NCI-H2227 treated with DMSO at 0.1 percent for 48 hours (cell line): ENCODE measurements around the gene A2M.

Experiments
- DNase-seq: peaks from one replicate; lab custom pipeline; 2025; lab: John Stamatoyannopoulos, UW

A2M gene

GRCh38 chr12:9036227-9036626 is 79.5 kb downstream of the A2M start:
- no peak for DNase-seq

GRCh38 chr12:9034095-9034494 is 81.6 kb downstream of the A2M start:
- no peak for DNase-seq

DNA sequence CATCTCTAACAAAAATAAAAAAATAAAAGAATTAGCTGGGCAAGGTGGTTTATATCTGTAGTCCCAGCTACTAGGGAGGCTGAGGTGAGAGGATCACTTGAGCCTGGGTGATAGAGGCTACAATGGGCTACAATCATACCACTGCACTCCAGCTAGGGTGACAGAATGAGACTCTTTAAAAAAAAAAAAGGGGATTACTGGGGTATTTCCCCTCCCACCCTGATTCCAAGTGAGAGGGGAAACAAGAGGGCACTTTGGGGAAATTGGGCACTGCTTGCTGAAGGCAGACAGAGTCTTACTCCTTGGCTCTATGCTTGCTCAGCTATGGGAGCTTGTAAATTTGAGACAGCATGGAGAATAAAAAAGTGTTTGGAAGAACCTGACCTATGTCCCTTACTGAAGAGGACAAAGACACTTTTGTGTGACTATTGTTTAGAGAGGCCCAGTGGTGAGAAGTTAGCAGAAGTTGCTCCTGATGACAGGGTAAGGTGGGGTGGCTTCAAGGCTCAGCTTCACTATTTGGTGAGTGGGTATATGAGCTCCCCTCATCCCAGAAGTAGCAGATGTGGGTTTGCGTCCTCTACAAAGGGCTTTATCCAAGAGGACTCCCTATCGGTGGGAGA is 82.3 kb downstream of the A2M start:
- DNase-seq: no peak

- no peak for DNase-seq
These were observed 83.3 kb downstream of the A2M start for GRCh38 chr12:9032202-9032964.

DNA sequence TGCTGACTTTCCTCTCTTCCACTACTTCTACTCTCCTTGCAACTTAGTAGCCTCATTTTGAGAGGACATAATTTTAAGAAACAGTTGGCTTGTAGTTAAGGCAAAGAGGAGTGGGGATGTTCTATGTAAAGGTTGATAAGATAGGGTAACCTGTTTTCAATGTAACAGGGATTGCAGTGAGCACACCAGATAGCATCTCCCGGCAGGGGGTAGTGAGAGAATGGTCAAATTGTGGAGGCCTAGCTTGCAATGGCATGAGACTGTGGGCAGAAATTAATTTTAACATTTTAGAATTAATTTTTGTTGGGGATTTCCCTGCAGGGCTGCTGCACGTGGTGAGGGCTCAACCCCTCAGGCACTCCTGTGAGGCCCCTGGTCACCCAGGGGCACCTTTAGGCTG is 84.9 kb downstream of the A2M start:
- DNase-seq: no peak

DNA sequence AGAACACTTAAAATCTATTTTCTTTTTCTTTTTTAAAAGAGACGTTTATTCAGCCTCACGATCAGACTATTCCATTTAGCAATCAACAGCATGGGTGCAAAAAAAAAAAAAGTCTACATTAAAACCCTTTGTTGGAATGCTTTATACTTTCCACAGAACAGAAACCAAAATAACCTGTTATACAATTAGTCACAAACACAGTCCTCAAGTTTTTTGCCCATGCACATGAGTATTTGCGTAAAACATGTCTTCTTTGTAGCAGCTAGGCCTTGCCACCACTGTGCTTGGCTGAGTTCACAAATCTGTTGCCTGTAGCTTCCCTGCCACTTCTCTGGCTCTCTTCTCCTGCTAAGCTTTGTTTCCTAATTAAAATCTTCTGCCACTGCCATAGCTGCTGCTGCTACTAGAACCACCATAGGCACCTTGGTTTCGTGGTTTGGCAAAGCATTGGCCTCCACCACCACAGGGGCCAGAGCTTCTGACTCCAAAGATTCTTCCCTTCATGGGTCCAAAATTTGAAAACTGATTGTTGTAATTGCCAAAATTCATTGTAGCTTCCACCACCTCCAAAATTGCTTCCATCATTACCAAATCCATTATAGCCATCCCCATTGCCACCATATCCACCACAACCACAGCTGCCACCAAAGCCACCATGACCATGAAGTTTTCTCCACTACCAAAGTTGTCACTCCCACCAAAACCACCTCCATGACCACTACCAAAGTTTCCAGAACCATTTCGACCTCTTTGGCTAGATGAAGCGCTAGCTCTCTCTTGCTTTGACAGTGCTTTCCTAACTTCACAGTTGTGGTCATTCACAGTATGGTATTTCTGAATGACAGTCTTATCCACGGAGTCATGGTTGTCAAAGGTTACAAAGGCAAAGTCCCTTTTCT is 88.3 kb downstream of the A2M start:
- no peak for DNase-seq

DNA sequence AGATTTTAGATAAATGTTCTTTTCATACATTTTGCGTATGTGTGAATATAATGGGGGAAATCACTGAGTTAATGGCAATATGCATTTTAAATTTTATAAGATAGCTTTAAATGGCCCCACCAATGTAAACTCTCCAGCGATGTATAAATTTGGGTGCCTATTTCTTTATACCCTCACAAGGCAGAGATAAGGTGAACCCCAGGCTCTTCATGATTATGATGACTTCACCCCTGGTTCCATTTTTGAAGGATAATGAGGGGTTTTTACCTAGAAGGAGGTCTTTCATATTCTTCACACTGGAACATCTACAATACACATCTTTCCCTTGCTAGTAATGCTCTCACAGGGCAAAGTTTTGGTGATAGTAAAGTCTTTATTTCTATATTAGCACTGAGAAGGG is 91.2 kb downstream of the A2M start:
- no peak for DNase-seq

GRCh38 chr12:9022592-9022991 is 93.1 kb downstream of the A2M start:
- no peak for DNase-seq
